SK-N-MC (cell line): ENCODE data around the gene GSTM5.
"Not testable (repeated sequence)": the region's sequence is repeated elsewhere in the genome, so short reads cannot be mapped to it uniquely, and the experiment has no call there.

Experiments
- EZH2 ChIP-seq: fragments of 200-600 bp; sonication (generic); IDR thresholded peaks from one replicate; pipeline ENCODE4 v1.6.1; 2017; ENCODE audit warnings: antibody characterized with exemption
- FOXP2 ChIP-seq: optimal IDR thresholded peaks from 2 replicates; pipeline ENCODE3; 2011; ENCODE audit warnings: mild to moderate bottlenecking, moderate library complexity; ENCODE audit not compliant: insufficient read depth; ENCODE audit errors: extremely low read length, control extremely low read depth
- POLR2AphosphoS5 ChIP-seq: IDR thresholded peaks from 2 replicates; pipeline ENCODE4 v1.6.1; 2012; ENCODE audit warnings: mild to moderate bottlenecking, low read depth, low read length, borderline replicate concordance

GRCh38 chr1:109694400-109694799 is 17.7 kb upstream of the GSTM5 start:
- TF ChIP-seq FOXP2, POLR2AphosphoS5, EZH2: not testable (repeated sequence)
